ENCODE measurements around the gene KLHDC4. TPM values are rescaled to one million over a fixed set of nuclear protein-coding genes. Genes with fewer than 3 reads are reported as not detected.

Gene KLHDC4
- total RNA-seq, 1 experiment from 2014 or later, result 76.2 TPM

- Histone ChIP-seq H2BK12ac (ENCODE audit: insufficient read length, low read depth, low read length) (no peak overlapping the region), H3K79me2 (ENCODE audit: insufficient read depth, low read length) (no peaks in the 10 kb centered on the region; the same call in 1 of the 2 replicates), H3K56ac (ENCODE audit: insufficient read length, low read depth, low read length) (no peak overlapping the region), H3K4ac (ENCODE audit: low read depth, low read length) (no peak overlapping the region), H2BK120ac (ENCODE audit: low read depth, low read length, poor library complexity, severe bottlenecking) (no peak overlapping the region), H3K18ac (ENCODE audit: insufficient read length, low read depth, low read length) (no peak overlapping the region), H3K9ac (ENCODE audit: extremely low read depth, insufficient read length, low read length) (no peak overlapping the region), H3K4me1 (ENCODE audit: insufficient read depth, low read length) (no peaks in the 10 kb centered on the region), H2AK5ac (ENCODE audit: insufficient read length, low read length) (no peak overlapping the region), H4K8ac (replicated peaks; ENCODE audit: insufficient read length, low read depth, low read length) (no peak overlapping the region), H2AFZ (ENCODE audit: low read length) (no peak overlapping the region), H3K27me3 (ENCODE audit: insufficient read depth, low read length) (no peaks in the 10 kb centered on the region), H3K27ac (ENCODE audit: insufficient read length, low read depth, low read length) (no peak overlapping the region), H3K79me1 (ENCODE audit: insufficient read depth, low read depth, low read length, poor library complexity, severe bottlenecking) (peaks cover 4% of the 10 kb centered on the region), H4K20me1 (ENCODE audit: control insufficient read depth, insufficient read depth, insufficient read length) (peaks cover 3% of the 10 kb centered on the region), H4K91ac (ENCODE audit: insufficient read length, low read depth, low read length) (no peak overlapping the region), H2BK15ac (ENCODE audit: low read depth, low read length) (no peak overlapping the region), H3K4me2 (ENCODE audit: insufficient read depth, insufficient read length, low read length) (no peak overlapping the region), H2BK20ac (ENCODE audit: low read depth, low read length, poor library complexity, severe bottlenecking) (no peak overlapping the region), H3K9me3 (ENCODE audit: control insufficient read depth, low read depth, low read length) (no peaks in the 10 kb centered on the region), H3K23ac (ENCODE audit: insufficient read length, low read depth, low read length) (no peak overlapping the region), H3K23me2 (ENCODE audit: insufficient read length, low read depth, low read length, poor library complexity, severe bottlenecking) (no peaks in the 10 kb centered on the region), H3T11ph (ENCODE audit: low read length) (no peak overlapping the region), H3K14ac (ENCODE audit: insufficient read depth, low read length) (no peak overlapping the region), H2BK5ac (ENCODE audit: insufficient read length, low read length) (no peak overlapping the region), H4K5ac (ENCODE audit: insufficient read length, low read depth, low read length) (no peak overlapping the region)
- peaks cover 19 to 57% (median 40%) of the 10 kb centered on the region in 3 experiments for H3K36me3 Mint-ChIP-seq (ENCODE audit: insufficient read depth in 1 of 3, low read depth in 3 of 3)
- H3K4me1 Mint-ChIP-seq, result peaks cover 8 to 10% of the 10 kb centered on the region in 2 experiments
- H3K27ac Mint-ChIP-seq, result 0 out of 7 replicates have a peak overlapping the region, but pooled peaks of 1 of the 3 experiments have one; percentile 12
- no CpG with 5 or more reads among the region's 11 CpGs for WGBS (ENCODE audit: extremely low coverage, insufficient read length, low lambda C conversion rate)
- TF ChIP-seq, protein P1, sequence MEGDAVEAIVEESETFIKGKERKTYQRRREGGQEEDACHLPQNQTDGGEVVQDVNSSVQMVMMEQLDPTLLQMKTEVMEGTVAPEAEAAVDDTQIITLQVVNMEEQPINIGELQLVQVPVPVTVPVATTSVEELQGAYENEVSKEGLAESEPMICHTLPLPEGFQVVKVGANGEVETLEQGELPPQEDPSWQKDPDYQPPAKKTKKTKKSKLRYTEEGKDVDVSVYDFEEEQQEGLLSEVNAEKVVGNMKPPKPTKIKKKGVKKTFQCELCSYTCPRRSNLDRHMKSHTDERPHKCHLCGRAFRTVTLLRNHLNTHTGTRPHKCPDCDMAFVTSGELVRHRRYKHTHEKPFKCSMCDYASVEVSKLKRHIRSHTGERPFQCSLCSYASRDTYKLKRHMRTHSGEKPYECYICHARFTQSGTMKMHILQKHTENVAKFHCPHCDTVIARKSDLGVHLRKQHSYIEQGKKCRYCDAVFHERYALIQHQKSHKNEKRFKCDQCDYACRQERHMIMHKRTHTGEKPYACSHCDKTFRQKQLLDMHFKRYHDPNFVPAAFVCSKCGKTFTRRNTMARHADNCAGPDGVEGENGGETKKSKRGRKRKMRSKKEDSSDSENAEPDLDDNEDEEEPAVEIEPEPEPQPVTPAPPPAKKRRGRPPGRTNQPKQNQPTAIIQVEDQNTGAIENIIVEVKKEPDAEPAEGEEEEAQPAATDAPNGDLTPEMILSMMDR (conservative IDR thresholded peaks at IDR 0.05), result no peak
- no peaks in the 10 kb centered on the region for H3K27me3 Mint-ChIP-seq (ENCODE audit: low read depth)
- H3K9me3 Mint-ChIP-seq, result no peaks in the 10 kb centered on the region
- H3K4me3 Mint-ChIP-seq, result no peak overlapping the region
- no peak for DNase-seq
Observed at GRCh38 chr16:87733190-87733589, 32.6 kb downstream of the KLHDC4 start.

All from H9 (cell line).